Stimulated activated naive CD8-positive, alpha-beta T cell treated with anti-CD3 and anti-CD28 coated beads, Interleukin-15, Interleukin-2, amounts not matched to agents 100 ng/mL and 50 ng/mL, for 24 hours (primary cell): ENCODE data around the gene TBC1D22A.

ENCODE experiments used
- H3K27ac Mint-ChIP-seq: one replicate; pipeline ENCODE4 v1.8.0; 2021; ENCODE audit warnings: mild to moderate bottlenecking, mixed read lengths
- H3K27me3 Mint-ChIP-seq: one replicate; pipeline ENCODE4 v1.8.0; 2021; ENCODE audit warnings: mixed read lengths
- H3K36me3 Mint-ChIP-seq: one replicate; pipeline ENCODE4 v1.8.0; 2021; ENCODE audit warnings: low read depth, mixed read lengths
- H3K4me1 Mint-ChIP-seq: one replicate; pipeline ENCODE4 v1.8.0; 2021; ENCODE audit warnings: low read depth, mixed read lengths
- H3K4me3 Mint-ChIP-seq: one replicate; pipeline ENCODE4 v1.8.0; 2021; ENCODE audit warnings: mild to moderate bottlenecking, mixed read lengths
- H3K9me3 Mint-ChIP-seq: one replicate; pipeline ENCODE4 v1.8.0; 2021; ENCODE audit warnings: mixed read lengths

Gene TBC1D22A

GRCh38 chr22:46798366-46799350 lies 36.2 kb downstream of the TBC1D22A start:
- Mint-ChIP-seq H3K4me3 (no peak overlapping the region), H3K4me1 (peaks cover 17% of the 10 kb centered on the region), H3K36me3 (peaks cover 51% of the 10 kb centered on the region), H3K27me3 (no peaks in the 10 kb centered on the region), H3K9me3 (no peaks in the 10 kb centered on the region), H3K27ac (peak overlapping the region; percentile 26)

GRCh38 chr22:46799626-46800025 lies 37.2 kb downstream of the TBC1D22A start:
- Mint-ChIP-seq H3K27ac (no peak overlapping the region), H3K36me3 (peaks cover 47% of the 10 kb centered on the region), H3K4me3 (no peak overlapping the region), H3K9me3 (no peaks in the 10 kb centered on the region), H3K4me1 (peaks cover 25% of the 10 kb centered on the region), H3K27me3 (no peaks in the 10 kb centered on the region)

GRCh38 chr22:46800102-46800857 lies 37.8 kb downstream of the TBC1D22A start:
- Mint-ChIP-seq H3K9me3 (no peaks in the 10 kb centered on the region), H3K27me3 (no peaks in the 10 kb centered on the region), H3K36me3 (peaks cover 52% of the 10 kb centered on the region), H3K4me3 (no peak overlapping the region), H3K27ac (peak overlapping the region; percentile 2), H3K4me1 (peaks cover 25% of the 10 kb centered on the region)

- no peak overlapping the region for H3K4me3 Mint-ChIP-seq
- H3K27ac Mint-ChIP-seq = peak overlapping the region; percentile 24
- peaks cover 29% of the 10 kb centered on the region for H3K4me1 Mint-ChIP-seq
- peaks cover 60% of the 10 kb centered on the region for H3K36me3 Mint-ChIP-seq
- H3K9me3 Mint-ChIP-seq = no peaks in the 10 kb centered on the region
- no peaks in the 10 kb centered on the region for H3K27me3 Mint-ChIP-seq
Observed at GRCh38 chr22:46801331-46801811, 38.9 kb downstream of the TBC1D22A start.

GRCh38 chr22:46801826-46802607 lies 39.6 kb downstream of the TBC1D22A start:
- H3K9me3 Mint-ChIP-seq = no peaks in the 10 kb centered on the region
- peaks cover 64% of the 10 kb centered on the region for H3K36me3 Mint-ChIP-seq
- no peaks in the 10 kb centered on the region for H3K27me3 Mint-ChIP-seq
- H3K4me1 Mint-ChIP-seq = peaks cover 36% of the 10 kb centered on the region
- H3K27ac Mint-ChIP-seq = no peak overlapping the region
- no peak overlapping the region for H3K4me3 Mint-ChIP-seq

- no peaks in the 10 kb centered on the region for H3K9me3 Mint-ChIP-seq
- H3K36me3 Mint-ChIP-seq = peaks cover 64% of the 10 kb centered on the region
- peaks cover 40% of the 10 kb centered on the region for H3K4me1 Mint-ChIP-seq
- H3K27ac Mint-ChIP-seq = no peak overlapping the region
- H3K4me3 Mint-ChIP-seq = no peak overlapping the region
- H3K27me3 Mint-ChIP-seq = no peaks in the 10 kb centered on the region
Observed at GRCh38 chr22:46802608-46803027, 40.2 kb downstream of the TBC1D22A start.

GRCh38 chr22:46803031-46803880 lies 40.8 kb downstream of the TBC1D22A start:
- no peak overlapping the region for H3K27ac Mint-ChIP-seq
- H3K4me3 Mint-ChIP-seq = no peak overlapping the region
- peaks cover 40% of the 10 kb centered on the region for H3K4me1 Mint-ChIP-seq

GRCh38 chr22:46803936-46804335 lies 41.5 kb downstream of the TBC1D22A start:
- Mint-ChIP-seq H3K4me1 (peaks cover 35% of the 10 kb centered on the region), H3K36me3 (peaks cover 56% of the 10 kb centered on the region), H3K27me3 (no peaks in the 10 kb centered on the region), H3K4me3 (no peak overlapping the region), H3K27ac (no peak overlapping the region), H3K9me3 (no peaks in the 10 kb centered on the region)

More at GRCh38 chr22:46803031-46803880, 40.8 kb downstream of the TBC1D22A start:
- Mint-ChIP-seq H3K27me3 (no peaks in the 10 kb centered on the region), H3K36me3 (peaks cover 60% of the 10 kb centered on the region), H3K9me3 (no peaks in the 10 kb centered on the region)

- no peaks in the 10 kb centered on the region for H3K9me3 Mint-ChIP-seq
- no peak overlapping the region for H3K4me3 Mint-ChIP-seq
- no peaks in the 10 kb centered on the region for H3K27me3 Mint-ChIP-seq
- no peak overlapping the region for H3K27ac Mint-ChIP-seq
- H3K36me3 Mint-ChIP-seq = peaks cover 42% of the 10 kb centered on the region
- H3K4me1 Mint-ChIP-seq = peaks cover 35% of the 10 kb centered on the region
Observed at GRCh38 chr22:46806794-46807193, 44.3 kb downstream of the TBC1D22A start.

GRCh38 chr22:46807458-46807857 lies 45.0 kb downstream of the TBC1D22A start:
- H3K27ac Mint-ChIP-seq = no peak overlapping the region
- no peak overlapping the region for H3K4me3 Mint-ChIP-seq
- H3K27me3 Mint-ChIP-seq = no peaks in the 10 kb centered on the region
- peaks cover 42% of the 10 kb centered on the region for H3K36me3 Mint-ChIP-seq
- no peaks in the 10 kb centered on the region for H3K9me3 Mint-ChIP-seq
- H3K4me1 Mint-ChIP-seq = peaks cover 32% of the 10 kb centered on the region

GRCh38 chr22:46809153-46809885 lies 46.9 kb downstream of the TBC1D22A start:
- H3K36me3 Mint-ChIP-seq = peaks cover 45% of the 10 kb centered on the region

GRCh38 chr22:46810856-46811786 lies 48.7 kb downstream of the TBC1D22A start:
- no peak overlapping the region for H3K27ac Mint-ChIP-seq
- no peaks in the 10 kb centered on the region for H3K9me3 Mint-ChIP-seq
- H3K36me3 Mint-ChIP-seq = peaks cover 40% of the 10 kb centered on the region
- peaks cover 25% of the 10 kb centered on the region for H3K4me1 Mint-ChIP-seq
- H3K4me3 Mint-ChIP-seq = no peak overlapping the region
- H3K27me3 Mint-ChIP-seq = no peaks in the 10 kb centered on the region

More at GRCh38 chr22:46809153-46809885, 46.9 kb downstream of the TBC1D22A start:
- Mint-ChIP-seq H3K27ac (no peak overlapping the region), H3K9me3 (no peaks in the 10 kb centered on the region), H3K4me3 (no peak overlapping the region), H3K4me1 (peaks cover 17% of the 10 kb centered on the region), H3K27me3 (no peaks in the 10 kb centered on the region)
